ENCODE measurements around the gene RNLS.

- no peak for TF ChIP-seq OSR1 (CRISPR knock-in tag; IDR thresholded peaks at IDR 0.05)
- no peak for TF ChIP-seq ZFP30 (CRISPR knock-in tag; IDR thresholded peaks at IDR 0.05)
- TF ChIP-seq ZC3H10 (CRISPR knock-in tag; IDR thresholded peaks at IDR 0.05) = no peak
- TF ChIP-seq ZNF70 (CRISPR knock-in tag; IDR thresholded peaks at IDR 0.05) = no peak
- no peak for TF ChIP-seq CSRNP3 (CRISPR knock-in tag; IDR thresholded peaks at IDR 0.05)
- no peak for TF ChIP-seq ISL1 (CRISPR knock-in tag; IDR thresholded peaks at IDR 0.05)
- no peak for TF ChIP-seq BACH2 (CRISPR knock-in tag; IDR thresholded peaks at IDR 0.05; ENCODE audit: borderline replicate concordance)
Observed at GRCh38 chr10:88280518-88280917, 302.6 kb downstream of the RNLS start.

All from SK-N-SH treated with all-trans-retinoic acid at 6 μM for 48 hours (cell line).